ENCODE results near the gene ALDH16A1.

The ALDH16A1 gene

DNA sequence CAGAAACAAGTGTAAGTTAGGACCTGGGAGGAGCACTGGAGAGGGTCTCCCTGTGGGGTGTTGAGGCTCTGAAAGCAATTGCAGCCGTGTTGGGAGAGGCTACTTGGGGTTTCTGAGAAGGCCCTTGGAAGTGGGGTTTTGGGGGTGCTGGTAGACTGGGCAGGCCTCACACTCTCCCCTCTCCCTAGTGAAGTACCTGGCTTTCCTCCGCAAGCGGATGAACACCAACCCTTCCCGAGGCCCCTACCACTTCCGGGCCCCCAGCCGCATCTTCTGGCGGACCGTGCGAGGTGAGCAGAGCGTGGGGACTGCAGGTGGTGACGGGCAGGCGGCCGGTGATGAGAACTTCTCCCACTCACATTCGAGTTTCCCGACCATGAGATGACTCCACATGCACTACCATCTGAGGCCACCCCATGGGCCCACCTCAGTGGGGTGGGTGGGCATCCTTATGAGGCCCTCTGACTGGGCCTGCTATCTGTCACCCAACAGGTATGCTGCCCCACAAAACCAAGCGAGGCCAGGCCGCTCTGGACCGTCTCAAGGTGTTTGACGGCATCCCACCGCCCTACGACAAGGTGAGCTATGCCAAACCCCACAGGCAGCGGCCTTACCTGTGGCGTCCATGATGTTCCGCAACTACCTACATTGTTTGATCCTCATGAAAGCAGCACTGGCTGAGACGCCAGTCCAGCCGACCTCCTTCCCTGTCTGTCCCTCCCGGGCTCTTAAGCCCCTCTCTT lies 37.4 kb downstream of the ALDH16A1 start:
- peak; percentile 43 for DNase-seq

DNA sequence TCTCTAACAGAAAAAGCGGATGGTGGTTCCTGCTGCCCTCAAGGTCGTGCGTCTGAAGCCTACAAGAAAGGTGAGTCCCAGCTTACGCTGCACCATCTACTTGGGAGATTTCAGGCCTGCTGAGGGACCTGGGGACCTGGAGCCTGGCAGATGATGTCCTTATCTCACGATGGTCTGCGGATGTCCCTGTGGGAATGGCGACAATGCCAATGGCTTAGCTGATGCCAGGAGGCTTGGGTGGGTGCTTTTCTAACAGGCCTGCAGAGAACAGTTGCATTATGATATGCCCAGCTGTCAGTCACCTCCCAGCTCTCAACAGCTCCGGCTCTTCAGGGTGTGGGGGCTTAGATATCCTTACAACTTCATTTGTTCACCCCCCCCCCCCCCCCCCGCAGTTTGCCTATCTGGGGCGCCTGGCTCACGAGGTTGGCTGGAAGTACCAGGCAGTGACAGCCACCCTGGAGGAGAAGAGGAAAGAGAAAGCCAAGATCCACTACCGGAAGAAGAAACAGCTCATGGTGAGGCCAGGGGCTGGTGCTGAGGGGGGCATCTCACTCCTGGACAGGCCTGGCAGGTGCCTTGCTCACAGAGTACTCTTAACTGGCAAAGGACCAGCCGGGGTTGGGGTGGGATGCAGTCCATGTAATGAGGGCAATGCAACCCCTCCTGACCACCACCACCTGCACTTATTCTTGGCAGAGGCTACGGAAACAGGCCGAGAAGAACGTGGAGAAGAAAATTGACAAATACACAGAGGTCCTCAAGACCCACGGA lies 38.2 kb downstream of the ALDH16A1 start:
- DNase-seq: peak; percentile 40

DNA sequence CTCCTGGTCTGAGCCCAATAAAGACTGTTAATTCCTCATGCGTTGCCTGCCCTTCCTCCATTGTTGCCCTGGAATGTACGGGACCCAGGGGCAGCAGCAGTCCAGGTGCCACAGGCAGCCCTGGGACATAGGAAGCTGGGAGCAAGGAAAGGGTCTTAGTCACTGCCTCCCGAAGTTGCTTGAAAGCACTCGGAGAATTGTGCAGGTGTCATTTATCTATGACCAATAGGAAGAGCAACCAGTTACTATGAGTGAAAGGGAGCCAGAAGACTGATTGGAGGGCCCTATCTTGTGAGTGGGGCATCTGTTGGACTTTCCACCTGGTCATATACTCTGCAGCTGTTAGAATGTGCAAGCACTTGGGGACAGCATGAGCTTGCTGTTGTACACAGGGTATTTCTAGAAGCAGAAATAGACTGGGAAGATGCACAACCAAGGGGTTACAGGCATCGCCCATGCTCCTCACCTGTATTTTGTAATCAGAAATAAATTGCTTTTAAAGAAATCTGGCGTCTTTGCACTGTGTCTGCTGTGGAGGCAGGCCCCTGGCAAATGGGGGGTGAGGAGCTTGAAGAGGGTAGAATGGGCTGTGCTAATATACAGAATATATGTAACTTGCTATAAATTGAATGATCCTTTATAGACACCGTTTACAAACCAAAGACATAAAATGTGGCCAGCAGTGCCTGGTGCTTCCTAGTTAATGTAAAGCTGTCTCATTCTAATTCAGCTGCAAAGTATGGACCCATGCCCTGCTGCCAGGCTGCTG lies 39.0 kb downstream of the ALDH16A1 start:
- peak; percentile 44 for DNase-seq

DNA sequence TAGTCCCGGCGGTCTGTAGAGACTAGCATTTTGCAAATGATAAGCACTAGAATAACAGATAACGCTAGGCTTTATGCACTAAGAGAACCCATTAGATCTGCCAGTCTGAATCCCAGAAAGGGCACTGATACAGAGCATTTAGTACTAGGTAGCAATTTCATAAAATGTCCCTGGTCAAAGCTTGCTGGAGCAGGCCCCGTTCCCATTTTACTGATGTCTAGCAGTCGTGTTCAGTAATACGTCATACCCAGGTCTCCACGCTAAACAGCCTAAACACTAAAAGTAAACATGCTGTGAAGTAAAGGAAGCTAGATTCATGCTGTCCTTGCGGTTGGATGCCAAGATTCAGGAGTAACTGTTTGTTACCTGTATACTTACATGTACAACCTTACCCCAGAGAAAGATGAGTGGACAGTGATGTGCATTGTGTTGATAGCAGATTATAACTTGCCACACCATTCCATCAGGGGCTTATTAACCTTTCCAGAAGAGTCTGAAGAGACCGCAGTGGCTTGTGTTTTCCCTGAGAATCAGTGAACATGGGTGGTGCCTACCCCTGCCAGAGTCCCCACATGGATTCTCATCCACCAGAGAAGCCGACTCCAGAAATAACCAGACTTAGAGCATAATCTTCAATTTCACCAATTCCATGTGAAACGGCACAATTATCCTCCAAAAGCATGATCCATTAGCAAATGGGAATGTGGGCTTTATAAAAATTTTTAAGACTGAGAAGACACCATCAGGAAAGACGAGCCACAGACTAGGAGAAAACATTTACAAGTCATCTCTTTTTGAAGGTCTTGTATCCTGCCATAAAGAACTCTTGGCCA lies 39.8 kb downstream of the ALDH16A1 start:
- DNase-seq: peak; percentile 67

DNA sequence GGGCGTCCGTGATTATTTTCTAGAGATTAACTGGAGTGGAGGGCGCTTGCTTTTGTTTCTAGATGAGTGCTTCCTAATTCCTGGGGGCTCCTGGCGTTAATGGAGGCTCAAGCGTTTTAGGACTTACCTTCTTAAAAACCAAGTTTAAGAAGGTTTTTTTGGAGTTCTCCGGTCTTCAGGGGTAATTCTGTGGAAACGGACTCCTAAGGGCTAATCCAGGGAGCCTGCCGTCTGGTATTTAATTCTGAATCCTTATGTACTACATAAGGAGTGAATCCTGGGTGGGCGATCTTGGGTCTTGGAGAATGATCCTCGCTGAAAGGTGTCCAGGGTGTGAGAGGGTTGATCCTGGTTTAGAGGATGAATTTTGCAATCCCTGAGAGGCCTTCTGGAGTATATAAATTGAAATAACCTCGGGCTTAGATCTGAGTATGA lies 43.6 kb downstream of the ALDH16A1 start:
- no peak for DNase-seq

DNA sequence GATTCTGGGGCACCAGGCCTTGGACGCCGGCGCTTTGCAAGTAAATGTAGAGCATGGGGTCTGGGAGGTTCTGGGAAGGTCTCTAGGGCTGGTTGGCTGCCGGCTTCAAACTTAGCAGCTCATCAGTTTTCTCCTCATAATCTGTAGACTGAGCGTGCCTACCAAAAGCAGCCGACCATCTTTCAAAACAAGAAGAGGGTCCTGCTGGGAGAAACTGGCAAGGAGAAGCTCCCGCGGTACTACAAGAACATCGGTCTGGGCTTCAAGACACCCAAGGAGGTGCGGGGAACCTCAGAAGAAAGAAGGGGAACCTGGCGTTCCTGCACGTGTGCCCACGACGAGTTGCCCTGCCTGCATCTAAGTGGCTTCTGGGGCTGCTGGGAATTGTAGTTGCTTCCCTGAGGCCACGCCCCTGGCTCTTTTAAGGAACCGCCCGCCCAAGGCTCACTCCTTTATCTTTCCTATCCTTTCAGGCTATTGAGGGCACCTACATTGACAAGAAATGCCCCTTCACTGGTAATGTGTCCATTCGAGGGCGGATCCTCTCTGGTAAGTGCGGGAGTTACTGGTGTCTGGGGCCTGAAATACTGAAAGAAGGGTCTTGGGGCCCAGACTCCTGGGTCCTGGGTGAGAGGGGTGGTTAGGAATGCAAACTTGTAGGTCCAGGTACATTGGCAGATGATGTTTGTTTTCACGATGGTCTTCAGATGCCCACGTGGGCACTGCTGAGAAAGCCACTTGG lies 44.2 kb downstream of the ALDH16A1 start:
- peak; percentile 82 for DNase-seq

DNA sequence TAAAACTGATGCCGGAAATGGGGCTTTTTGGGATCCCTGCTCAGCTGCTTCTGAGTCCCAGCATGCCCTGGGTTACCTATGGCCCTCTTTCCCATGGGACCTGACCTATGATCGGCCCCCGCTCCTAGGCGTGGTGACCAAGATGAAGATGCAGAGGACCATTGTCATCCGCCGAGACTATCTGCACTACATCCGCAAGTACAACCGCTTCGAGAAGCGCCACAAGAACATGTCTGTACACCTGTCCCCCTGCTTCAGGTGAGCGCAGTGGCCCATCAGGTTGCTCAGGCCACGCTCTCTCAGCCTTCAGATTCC lies 44.7 kb downstream of the ALDH16A1 start:
- DNase-seq: peak; percentile 37

DNA sequence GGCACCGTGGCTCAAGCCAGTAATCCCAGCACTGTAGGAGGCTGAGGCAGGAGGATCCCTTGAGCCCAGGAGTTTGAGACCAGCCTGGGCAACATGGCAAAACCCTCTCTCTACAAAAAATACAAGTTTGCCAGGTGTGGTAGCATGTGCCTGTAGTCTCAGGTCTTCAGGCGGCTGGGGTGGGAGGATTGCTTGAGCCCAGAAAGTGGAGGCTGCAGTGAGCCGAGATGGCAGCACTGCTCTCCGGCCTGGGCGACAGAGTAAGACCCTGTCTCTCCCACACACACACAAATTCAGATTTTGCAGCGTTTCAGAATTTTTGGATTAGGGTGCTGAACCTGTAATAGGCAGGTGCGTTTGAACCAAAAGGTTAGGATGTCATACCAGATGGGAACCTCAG lies 45.5 kb downstream of the ALDH16A1 start:
- no peak for DNase-seq

DNA sequence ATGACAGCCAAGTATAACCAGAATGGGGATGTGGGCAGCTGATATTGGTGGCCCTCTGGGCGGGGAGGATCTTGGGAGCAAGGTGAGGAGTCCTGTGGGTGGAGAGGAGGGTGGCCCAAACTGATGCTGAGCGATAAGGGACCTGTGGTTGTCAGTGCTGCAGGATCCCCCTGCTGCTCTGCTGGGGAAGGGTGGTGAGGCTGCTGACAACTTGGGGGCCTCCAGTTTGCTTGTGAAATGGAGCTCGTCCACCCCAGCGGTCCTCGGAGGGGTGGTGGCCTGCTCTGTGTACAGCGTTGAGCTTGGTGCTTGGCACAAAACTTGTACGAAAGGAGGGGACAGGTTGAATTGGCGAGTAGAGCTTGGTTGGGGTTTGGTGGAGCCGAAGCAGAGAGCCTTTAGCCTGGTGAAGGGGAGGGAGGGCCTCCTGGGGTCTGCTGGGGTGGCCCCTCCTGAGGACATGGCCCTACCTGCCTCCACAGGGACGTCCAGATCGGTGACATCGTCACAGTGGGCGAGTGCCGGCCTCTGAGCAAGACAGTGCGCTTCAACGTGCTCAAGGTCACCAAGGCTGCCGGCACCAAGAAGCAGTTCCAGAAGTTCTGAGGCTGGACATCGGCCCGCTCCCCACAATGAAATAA lies 46.1 kb downstream of the ALDH16A1 start:
- peak; percentile 56 for DNase-seq

DNA sequence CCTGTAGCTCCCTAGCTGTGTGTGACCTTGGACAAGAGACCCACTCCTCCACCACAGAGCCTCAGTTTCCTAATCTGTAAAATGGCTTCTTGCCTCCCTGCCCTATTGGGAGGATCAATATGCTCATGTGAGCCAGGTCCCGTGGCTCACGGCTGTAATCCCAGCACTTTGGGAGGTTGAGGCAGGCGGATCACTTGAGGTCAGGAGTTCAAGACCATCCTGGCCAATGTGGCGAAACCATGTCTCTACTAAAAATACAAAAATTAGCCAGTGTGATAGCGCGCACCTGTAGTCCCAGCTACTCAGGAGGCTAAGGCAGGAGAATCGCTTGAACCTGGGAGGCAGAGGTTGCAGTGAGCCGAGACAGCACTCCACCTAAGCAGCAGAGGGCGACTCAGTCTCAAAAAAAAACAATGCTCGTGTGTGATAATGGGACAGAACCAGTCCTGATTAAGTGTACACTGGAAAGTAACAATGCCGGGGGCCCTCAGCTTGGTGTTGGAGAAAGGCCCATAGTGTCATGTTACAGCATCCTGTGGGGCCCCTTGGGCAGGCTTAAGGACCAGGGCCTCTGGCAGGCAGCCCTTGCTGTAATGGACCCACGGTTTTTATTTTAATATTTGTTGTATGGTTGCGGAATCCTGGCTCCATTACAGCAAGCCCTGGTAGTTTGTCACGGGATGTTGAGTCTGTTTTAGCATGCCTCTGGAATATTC lies 50.0 kb downstream of the ALDH16A1 start:
- peak; percentile 56 for DNase-seq

DNA sequence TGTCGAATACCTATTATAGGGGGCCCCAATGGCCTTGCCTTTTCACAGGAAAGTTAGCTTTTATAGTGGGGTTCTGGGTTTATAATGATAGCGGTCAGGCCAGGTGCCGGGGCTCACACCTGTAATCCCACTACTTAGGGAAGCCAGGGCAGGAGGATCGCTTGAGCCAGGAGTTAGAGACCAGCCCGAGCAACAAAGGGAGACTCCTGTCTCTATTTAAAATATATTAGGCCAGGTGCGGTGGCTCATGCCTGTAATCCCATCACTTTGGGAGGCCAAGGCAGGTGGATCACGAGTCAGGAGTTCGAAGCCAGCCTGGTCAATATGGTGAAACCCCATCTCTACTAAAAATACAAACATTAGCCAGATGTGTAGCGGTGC lies 50.5 kb downstream of the ALDH16A1 start:
- DNase-seq: no peak

DNA sequence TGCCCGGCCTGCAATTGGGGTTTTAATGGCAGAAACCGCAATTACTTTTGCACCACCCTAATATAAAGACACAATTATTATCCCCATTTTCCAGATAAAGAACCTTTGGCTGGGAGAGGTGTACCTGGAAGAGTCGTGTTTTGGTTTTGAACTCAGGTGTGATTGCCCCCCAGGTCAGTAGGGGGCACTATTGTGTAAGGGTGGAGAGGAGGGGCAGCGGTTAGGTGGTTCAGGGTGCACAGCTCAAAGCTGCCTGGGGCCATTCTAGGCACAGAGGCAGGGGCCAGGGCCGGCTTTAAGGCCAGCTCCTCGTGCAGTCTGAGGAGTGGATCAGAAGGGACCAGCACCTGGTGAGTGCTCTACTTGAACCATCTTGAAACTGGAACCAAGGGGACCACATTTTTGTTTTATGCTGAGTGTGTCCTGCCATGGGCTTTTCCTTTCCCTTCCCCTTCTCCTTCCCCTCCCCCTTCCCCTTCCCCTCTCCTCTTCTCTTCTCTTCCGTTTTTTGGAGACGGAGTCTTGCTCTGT lies 53.6 kb downstream of the ALDH16A1 start:
- DNase-seq: peak; percentile 88

DNA sequence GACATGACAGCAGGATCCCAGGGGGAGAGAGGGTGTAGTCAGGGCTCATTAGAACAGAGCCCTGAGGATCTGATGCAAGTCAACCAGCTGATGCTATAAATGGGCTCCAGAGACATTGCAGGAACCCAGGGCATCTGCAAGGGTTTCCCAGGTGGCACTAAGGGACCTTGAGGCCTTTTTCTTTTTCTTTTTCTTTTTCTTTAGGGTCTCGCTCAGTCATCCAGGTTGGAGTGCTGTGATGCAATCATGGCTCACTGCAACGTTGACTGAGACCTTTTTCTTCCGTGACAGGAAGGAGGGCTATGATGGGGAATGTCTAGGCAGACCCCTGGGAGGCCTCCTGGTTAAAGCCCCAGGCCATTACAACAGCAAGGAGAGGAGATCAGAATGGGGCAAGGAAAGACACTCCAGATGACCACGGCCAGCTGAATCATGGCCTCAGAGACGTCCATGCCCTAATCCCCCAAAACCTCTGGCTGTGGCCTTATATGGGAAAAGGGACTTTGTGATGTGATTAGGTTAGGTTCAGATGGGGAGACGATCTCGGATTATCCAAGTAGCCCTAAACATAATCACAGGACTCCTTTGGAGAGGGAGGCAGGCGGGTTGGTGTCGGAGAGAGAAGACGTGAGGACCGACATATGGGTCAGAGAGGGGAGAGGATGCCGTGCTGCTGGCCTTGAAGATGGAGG lies 54.9 kb downstream of the ALDH16A1 start:
- no peak for DNase-seq

DNA sequence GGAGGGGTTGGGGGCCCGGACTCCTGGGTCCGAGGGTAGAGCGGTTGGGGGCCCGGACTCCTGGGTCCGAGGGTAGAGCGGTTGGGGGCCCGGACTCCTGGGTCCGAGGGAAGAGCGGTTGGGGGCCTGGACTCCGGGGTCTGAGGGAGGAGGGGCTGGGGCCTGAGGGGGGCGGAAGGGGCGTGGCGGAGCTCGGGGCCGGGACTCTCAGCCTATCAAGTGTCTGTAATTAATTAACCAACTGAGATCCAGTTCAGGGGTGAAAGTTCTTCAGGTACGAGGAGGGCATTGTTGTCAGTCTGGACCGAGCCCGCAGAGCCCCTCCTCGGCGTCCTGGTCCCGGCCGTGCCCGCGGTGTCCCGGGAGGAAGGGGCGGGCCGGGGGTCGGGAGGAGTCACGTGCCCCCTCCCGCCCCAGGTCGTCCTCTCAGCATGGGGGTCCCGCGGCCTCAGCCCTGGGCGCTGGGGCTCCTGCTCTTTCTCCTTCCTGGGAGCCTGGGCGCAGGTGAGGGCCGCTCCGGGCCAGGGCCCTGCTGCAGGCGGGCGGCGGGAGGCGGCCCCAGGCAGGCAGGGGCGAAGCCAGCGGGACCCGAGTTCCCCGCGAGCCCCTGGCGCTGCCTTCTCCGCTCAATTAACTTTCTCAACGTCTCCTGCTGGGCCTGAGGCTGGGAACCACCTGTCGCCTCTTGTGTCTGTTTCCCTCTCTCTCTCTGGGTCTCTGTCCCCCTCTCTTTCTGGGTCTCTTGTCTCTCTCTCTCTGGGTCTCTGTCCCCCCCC lies 60.1 kb downstream of the ALDH16A1 start:
- no peak for DNase-seq

DNA sequence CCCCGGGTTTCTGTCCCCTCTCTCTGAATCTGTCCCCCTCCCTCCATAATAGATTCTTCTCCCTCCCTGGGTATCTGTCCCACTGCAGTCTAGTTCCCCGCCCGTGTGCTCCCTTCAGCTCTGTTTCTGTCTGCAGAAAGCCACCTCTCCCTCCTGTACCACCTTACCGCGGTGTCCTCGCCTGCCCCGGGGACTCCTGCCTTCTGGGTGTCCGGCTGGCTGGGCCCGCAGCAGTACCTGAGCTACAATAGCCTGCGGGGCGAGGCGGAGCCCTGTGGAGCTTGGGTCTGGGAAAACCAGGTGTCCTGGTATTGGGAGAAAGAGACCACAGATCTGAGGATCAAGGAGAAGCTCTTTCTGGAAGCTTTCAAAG lies 60.7 kb downstream of the ALDH16A1 start:
- DNase-seq: no peak

DNA sequence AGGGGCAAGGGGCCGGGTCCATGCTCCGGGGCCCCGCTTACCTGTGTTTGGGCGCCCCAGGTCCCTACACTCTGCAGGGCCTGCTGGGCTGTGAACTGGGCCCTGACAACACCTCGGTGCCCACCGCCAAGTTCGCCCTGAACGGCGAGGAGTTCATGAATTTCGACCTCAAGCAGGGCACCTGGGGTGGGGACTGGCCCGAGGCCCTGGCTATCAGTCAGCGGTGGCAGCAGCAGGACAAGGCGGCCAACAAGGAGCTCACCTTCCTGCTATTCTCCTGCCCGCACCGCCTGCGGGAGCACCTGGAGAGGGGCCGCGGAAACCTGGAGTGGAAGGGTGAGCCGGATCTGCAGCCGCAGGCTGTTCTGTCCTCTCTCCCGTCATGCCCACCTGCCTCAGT lies 61.1 kb downstream of the ALDH16A1 start:
- DNase-seq: no peak

DNA sequence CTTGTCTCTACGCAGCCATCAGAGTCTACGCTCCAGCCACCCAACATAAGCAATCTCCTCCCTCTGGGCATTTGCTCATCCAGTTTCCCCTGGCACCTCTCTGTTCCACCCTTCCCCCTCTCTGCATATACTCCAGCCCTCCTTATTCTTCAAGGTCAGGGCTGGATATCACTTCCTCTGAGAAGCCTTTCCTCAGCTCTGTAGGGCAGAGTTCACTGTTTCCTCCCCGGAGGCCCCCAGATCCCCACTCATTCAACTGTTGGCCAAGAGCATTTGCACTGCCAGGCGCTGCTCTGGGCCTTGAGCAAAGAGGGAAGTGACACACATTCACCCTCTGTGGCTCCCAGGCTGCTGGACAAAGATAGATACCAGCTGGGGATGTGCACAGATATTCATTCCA lies 62.7 kb downstream of the ALDH16A1 start:
- DNase-seq: no peak

DNA sequence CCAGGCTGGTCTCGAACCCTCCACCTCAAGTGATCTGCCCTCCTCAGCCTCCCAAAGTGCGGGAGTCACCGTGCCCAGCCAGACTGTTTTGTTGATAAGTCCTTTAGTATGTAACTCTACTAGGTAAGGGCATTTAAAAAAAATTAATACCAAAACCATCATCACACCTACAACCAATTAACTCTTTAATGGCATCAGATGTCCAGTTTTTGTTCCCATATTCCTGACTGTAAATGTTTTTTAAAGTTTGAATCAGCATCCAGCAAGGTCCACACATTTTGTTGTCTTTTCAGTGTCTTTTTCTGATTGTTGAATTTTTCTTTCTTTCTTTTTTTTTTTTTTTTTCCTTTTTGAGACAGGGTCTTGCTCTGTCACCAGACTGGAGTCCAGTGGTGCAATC lies 65.0 kb downstream of the ALDH16A1 start:
- DNase-seq: no peak
